Measurements from ENCODE around the gene MITF.
A peak's percentile ranks its signal among the peaks of the same experiment; 100 is the strongest.

The MITF gene

DNA sequence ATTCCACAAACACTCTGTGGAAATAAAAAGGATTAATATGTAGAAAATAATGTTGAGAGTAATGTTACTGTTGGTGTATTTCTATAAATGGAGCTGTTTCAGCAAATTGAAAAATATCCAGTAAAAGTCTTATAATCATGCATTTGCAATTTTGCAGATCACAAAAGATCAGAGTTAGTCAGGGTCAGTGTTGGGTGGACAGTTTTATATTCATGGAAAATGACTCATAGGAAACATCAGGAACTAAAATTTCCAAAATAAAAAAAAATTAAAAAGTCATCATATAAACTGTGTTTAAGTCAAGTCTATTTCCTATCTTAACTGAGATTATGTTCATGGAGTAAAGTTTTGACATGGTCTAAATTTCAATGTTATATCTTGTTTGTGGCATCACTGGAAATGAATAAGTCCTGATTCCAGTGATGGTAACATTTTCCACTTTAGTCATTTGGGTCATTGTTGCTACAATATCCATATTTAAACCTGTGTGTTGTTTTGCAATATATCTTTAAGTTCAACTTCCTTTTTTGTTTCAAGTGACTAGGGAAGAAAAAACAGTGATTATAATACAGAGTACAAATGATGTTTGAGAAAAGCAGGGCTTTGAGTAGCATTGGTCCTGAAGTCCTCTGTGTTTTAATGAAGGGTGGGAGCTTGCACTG is 37.8 kb downstream of the MITF start:
- no peak for TF ChIP-seq CTCF (IDR thresholded peaks at IDR 0.05; ENCODE audit: low read depth, low read length)
- DNase-seq, result no peak
- no peak overlapping the region for H3K4me3 ChIP-seq (ENCODE audit: low read depth, low read length)
- no peaks in the 10 kb centered on the region for H3K4me1 ChIP-seq
- H3K9me3 ChIP-seq, result no peaks in the 10 kb centered on the region
- no peaks in the 10 kb centered on the region for H3K27me3 ChIP-seq
- H3K36me3 ChIP-seq, result no peaks in the 10 kb centered on the region

DNA sequence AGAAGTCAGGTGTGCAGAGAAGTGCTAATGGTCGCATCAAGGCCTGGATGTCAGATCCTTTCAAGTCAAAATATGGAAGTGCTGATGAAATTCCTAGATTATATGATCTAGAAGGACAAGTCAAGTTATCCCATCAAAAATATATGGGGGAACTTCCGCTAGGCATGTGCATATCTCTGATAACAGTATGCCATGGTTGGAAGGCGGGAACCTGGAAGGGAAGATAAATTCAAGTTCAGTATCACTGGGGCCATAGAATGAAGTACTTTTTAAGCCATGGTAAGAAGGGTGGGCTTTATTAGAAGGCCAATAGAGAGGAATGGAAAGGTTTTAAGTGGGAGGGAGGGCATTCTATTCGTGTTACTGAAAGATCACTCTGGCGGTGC is 38.3 kb downstream of the MITF start:
- Histone ChIP-seq H3K4me3 (ENCODE audit: low read depth, low read length) (no peak overlapping the region), H3K36me3 (no peaks in the 10 kb centered on the region), H3K9me3 (no peaks in the 10 kb centered on the region), H3K4me1 (no peaks in the 10 kb centered on the region), H3K27me3 (no peaks in the 10 kb centered on the region)
- no peak for DNase-seq
- TF ChIP-seq CTCF (IDR thresholded peaks at IDR 0.05; ENCODE audit: low read depth, low read length), result no peak

DNA sequence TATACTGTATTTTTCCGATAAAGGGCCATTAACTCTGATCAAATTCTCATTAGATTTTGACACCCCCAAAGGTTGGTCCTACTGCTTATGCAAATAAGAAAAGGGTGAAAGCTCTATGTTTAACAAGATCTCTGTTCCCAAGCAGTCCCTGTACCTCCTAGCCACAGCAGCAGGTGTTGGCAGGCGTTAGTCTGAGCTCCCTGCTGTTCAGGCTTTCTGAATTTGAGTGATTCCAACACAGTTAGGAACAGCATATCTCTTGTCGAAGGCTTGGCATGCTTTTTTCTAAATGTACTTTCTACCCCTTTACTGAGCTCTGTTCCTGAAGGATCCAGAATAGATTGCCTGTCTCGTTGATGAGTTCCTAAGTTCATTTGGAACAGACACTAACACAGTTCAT is 42.3 kb downstream of the MITF start:
- Histone ChIP-seq H3K27me3 (no peaks in the 10 kb centered on the region), H3K9me3 (no peaks in the 10 kb centered on the region), H3K4me3 (ENCODE audit: low read depth, low read length) (no peak overlapping the region), H3K4me1 (no peaks in the 10 kb centered on the region; the same call in 1 of the 2 replicates), H3K36me3 (no peaks in the 10 kb centered on the region)
- no peak for DNase-seq
- TF ChIP-seq CTCF (IDR thresholded peaks at IDR 0.05; ENCODE audit: low read depth, low read length), result no peak

- Histone ChIP-seq H3K9me3 (no peaks in the 10 kb centered on the region), H3K27me3 (no peaks in the 10 kb centered on the region), H3K36me3 (no peaks in the 10 kb centered on the region), H3K4me3 (ENCODE audit: low read depth, low read length) (no peak overlapping the region), H3K4me1 (no peaks in the 10 kb centered on the region; the same call in 1 of the 2 replicates)
- DNase-seq, result peak; percentile 67
- no peak for TF ChIP-seq CTCF (IDR thresholded peaks at IDR 0.05; ENCODE audit: low read depth, low read length)
Measured at GRCh38 chr3:69784954-69785514, 45.8 kb downstream of the MITF start.

DNA sequence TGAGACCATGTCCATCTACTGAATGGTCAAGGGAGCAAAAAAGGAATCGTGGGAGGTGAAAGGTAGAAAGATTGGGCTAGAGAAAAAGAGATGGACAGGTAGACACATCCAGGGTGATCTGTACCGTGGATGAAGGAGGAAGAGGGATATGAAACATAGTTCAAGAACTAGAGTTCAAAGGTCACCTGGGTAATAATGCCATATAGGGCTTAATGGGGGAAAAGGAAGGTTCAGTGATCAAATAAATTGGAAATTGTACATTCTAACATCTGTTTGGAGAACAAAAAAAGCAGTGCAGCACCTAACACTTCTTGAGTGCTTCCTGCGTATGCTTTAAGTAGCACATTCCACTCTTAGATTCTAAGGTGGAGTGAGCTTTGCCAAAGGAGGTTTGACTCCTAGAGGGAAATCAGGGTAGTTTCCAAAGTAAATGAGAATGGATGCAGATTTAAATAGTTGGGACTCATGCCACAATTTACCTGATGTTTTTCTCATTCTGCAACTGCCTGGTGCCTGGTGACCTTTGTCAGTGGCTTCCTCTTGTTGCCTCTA is 46.6 kb downstream of the MITF start:
- TF ChIP-seq CTCF (IDR thresholded peaks at IDR 0.05; ENCODE audit: low read depth, low read length), result no peak
- Histone ChIP-seq H3K36me3 (no peaks in the 10 kb centered on the region), H3K4me3 (ENCODE audit: low read depth, low read length) (no peak overlapping the region), H3K27me3 (no peaks in the 10 kb centered on the region), H3K4me1 (no peaks in the 10 kb centered on the region; the same call in 1 of the 2 replicates), H3K9me3 (no peaks in the 10 kb centered on the region)
- no peak for DNase-seq

GRCh38 chr3:69786854-69787253 is 47.6 kb downstream of the MITF start:
- Histone ChIP-seq H3K27me3 (no peaks in the 10 kb centered on the region), H3K4me3 (ENCODE audit: low read depth, low read length) (no peak overlapping the region), H3K4me1 (peaks cover 5% of the 10 kb centered on the region), H3K36me3 (no peaks in the 10 kb centered on the region), H3K9me3 (no peaks in the 10 kb centered on the region)
- TF ChIP-seq CTCF (IDR thresholded peaks at IDR 0.05; ENCODE audit: low read depth, low read length), result no peak
- DNase-seq, result no peak

All from BE2C (cell line).